ENCODE results near the gene FAM111B.
A peak's percentile ranks its signal among the peaks of the same experiment; 100 is the strongest.

The FAM111B gene

DNA sequence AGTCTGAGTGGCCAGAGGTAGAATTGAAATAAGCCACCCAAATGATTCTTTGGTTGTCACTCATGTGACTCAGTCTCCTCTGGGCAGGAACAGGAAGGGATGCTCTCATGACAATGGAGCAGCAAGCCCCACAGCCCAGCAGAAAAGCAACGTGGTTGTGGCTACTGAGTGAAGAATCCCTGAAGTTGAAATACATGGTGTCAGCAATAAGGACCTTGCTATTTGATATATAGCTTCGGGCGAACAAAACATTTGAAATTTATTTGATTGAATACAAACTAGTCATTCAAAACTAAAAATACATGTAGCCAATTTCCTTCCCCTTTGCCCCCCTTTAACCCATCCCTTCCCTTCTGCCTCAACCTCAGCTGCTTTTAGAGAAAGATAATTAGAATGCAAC lies 50.4 kb downstream of the FAM111B start:
- DNase-seq (ENCODE audit: low spot score), result no peak

DNA sequence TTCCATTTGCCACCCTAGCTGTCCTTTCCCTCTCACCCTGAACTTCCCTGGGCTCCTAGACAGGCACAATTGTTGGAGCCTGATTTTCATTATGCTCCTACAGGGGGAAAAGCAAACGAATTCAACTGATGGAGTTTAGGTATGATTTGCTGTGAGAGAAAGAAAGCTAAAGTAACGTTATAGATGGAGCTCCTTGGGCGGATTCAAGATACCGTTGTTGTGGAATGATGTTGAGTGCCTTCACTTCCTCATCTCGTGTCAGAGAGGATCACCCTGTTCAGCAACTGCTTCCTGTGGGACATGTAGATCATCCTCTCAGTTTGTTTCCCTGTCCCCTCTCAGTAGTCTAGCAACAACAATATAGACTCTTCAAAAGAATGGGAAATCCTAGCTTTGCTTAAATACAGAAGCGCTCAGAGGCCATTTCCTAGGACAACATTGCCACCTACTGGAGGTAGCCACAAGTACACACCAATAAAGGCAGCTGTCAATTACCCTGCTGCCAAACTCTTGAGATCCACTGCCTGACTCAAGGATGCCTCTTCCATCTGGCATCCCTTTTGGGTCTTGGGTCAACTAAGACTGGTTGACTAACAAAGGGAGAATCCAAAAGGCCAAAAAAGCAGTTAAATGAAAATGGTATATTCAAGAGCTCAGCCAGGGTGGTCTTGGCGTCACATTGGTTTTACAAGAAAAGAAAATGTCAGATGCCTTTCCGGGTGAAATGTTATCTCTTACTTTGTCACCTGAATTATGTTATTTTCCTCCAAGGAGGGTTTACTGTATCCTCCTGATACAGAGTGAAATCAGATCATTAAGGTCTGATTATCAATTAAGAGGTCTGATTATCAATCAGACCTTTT lies 51.4 kb downstream of the FAM111B start:
- peak; percentile 67 for DNase-seq (ENCODE audit: low spot score)

DNA sequence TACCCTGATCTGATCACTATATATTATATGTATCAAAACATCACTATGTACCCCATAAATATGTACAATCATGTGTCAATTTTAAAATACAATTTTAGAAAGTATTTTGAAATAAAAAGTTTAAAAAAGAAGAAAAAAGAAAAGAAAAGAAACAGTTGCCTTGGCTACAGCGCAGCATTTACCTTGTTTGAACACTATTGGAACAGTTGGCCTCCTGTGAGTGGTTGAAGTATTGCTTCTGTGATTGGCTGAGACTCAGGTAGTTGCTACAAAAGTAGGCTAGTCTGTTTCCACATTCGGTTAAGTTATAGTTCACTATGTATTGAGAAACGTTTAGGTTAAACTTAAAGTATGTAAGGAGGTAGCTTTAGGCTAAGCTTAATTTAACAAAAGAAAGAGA lies 57.0 kb downstream of the FAM111B start:
- DNase-seq (ENCODE audit: low spot score), result no peak

DNA sequence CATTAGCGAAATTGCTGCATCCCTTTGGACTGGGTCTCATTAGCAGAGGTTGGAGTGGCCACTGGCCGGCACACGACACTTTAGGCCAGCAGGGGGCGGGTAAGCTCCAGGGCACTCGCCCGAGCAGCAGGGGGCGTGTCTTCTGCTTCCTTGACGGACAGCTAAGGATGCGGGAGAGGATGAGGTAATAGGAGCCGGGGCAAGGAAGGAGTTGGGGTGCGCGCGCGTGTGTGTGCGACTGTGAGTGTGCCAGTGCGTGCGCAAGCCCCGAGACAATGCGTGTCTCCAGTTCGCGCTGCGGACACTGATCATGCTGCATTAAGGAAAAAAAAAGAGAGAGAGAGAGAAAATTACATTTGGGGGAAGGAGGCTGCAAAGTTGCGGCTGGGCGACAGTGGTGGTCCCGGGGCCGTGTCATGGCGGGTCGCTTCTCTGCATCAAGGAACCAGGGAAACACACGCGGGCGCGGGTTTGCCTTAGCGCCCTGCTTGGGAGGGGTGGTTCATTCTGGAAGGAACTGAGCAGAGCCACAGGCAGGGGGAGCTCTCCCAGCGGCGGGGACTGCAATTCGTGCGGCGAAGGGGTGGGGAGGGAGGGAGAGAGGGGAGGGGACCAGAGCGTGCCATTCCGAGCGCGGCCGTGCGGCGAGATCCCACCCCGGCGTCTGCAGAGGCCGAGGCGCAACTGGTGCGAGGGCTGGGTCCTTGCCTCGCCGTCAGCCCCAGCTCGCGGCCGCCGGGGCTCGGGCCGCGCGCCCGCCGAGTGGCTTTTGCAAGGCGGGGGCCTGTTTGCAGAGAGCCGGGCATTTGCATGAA lies 64.7 kb downstream of the FAM111B start, which contains the start of gene DTX4:
Gene DTX4, plus strand, starts transcription at position 625 of the 815 bp plus-strand sequence. CDS start 464 bp downstream, outside the sequence.
- peak; percentile 90 for DNase-seq (ENCODE audit: low spot score)

DNA sequence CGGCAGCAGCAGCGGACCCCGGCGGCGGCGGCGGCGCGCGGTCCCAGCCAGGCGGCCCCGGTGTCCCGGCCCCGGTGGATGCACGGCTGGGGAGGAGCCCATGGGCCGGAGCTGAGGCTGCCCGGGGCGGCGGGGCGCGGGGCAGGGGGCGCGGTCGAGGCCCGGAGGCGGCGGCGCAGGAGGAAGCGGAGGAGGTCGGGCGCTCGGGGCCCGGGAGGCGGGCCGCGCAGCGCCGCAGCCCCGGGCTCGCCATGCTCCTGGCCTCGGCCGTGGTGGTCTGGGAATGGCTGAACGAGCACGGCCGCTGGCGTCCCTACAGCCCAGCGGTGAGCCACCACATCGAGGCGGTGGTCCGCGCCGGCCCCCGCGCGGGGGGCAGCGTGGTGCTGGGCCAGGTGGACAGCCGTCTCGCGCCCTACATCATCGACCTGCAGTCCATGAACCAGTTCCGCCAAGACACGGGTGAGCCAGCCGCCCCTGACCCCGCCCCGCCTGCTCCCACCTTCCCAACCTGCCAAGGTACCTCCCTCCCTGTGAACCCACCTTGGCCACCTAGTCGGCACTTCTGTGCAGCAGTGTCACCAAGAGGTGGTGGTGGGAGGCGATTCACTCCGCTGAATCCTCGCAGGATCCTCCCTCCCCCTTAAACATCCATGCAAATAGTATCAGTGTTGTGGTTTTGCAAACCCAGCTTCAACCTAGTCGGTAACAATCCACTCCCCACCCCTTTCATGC lies 65.5 kb downstream of the FAM111B start:
- no peak for DNase-seq (ENCODE audit: low spot score)

DNA sequence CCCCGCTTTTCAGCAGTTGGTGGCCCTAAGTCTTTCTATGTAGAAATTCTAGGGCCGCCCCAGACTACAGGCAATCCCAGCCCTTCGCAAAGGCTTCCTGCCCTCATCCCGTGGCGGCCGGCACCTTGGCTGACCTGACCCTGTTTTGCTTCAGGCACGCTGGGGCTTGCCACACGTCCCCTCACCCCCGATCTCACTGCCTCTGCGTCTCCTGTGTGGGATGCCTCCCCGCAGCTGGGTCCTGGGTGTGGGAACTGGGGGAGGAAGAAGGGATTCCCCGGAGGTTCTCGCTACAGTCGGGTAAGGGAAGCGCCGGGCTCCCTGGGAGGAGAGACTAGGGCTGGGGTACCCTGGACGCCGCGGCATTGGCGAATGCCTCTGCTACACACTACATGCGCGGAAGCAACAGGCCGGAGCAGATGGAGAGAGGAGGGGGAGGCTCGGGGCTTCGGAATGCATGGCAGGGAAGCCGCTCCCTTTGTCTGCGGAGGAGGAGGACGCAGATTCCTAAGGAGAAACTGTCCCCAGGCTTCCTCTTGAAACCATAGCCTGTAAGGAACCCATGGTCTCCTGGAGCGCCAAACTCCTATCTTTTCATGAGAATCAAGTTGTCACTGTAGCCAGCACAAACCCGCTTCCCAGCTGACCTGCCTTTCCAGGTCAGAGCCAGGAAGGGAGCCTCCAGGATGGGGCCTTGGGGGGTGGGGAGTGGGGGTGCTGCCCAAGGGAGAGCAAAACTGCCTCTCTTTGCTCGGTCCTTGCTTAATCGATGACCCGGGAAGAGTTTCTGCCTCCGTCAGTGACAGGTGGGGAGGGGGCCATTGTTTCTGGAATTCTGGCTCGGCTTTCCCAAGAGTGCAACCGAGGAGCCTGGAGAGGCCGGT lies 66.3 kb downstream of the FAM111B start:
- no peak for DNase-seq (ENCODE audit: low spot score)

DNA sequence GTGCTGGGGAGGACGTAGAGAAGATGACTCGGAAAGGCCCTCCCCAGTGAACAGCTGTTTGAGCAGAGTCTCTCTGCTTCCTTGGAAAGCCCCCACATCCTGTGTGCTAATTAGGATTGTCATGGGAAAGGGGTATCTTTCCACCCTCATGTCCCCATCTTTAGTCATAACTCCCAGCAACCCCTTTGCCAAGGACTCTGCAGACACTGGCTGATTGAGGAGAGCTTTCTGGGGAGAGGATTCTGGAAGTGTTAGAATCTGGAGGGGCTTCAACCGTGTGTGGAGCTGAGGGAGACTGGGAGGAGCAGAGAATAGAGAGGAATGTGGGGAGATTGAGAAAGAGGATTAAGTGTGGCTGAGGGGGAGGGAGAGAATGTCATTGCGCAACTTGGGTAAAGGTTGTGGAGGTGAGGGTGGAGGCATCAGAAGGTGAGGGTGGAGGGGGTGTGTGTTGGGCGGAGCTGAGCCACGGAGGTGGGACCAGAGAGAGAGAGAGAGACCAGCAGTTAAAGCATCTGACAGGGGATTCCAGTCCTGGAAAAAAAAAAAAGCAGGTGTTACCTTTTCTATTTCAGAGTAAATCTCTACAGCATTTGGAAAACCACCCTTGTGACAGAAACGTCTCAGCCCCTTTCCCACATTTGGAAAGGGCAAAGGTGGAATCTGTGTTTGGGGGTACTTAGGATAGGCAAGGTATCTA lies 67.1 kb downstream of the FAM111B start:
- no peak for DNase-seq (ENCODE audit: low spot score)

DNA sequence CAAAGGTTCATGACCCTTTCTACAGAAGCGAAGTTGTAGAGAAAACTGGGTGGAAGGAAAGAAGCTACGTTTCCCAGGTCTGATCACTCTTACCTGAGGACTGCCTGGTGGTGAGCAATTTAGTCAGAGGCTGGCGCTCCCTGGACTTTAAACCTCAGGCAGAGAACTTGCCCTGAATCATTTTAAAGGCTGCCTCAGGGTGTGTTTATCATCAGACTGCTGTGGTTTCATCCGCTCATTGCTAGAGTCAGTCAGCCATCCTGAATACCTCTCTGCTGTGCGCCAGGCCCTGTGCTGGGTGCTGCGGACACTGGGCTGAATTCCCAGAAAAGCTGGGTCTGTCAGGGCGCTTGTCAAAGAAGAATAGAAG lies 67.6 kb downstream of the FAM111B start:
- DNase-seq (ENCODE audit: low spot score), result no peak

DNA sequence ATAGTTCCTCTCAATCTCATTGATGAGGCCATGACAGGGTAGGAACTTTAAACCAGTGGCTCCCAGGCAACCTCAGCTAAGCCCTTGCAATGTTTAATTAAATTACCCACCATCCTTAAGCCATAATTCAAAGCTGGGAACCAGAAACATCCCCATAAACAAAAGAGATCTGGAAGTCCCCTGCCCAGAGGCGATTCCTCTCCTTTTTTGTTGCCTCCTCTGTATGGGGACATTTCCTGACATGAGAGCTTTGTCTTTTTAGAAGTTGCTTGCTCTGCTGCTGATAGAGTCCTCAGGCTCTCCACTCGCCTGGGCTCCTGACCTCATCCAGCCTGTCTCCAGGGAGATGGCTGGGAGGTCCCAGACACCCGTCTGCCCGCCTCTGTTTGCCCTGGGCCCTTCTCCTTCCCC lies 68.1 kb downstream of the FAM111B start:
- DNase-seq (ENCODE audit: low spot score), result no peak

DNA sequence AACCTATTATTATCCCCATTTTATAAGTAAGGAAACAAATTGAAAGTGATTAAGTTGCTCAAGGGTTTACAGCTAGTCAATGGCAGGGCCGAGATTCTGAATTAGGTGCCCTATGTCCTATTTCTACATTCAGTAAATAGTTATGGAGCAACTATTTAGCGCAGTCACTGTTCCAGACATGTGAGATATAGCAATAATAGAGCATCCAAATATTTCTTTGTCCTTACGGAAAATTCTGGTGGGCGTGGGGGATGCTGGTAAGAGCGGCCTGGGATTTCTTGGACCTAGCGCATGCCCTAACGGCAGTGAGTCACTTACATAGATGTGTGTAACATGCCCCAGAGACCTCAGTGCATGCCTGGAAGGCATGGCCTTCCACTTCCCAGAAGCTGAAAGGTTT lies 69.3 kb downstream of the FAM111B start:
- DNase-seq (ENCODE audit: low spot score), result no peak

Measured in putamen (tissue), 1 donor.